Caco-2 (cell line): ENCODE data around the gene GRM3. TPM values are rescaled to one million over a fixed set of nuclear protein-coding genes. Genes with fewer than 3 reads are reported as not detected.

Experiments
- BruUV-seq: library from RNA; stranded (reverse); fragments of 400-500 nt; replicated peaks from 2 replicates; lab custom pipeline; 2021; lab: Mats Ljungman, UMichigan
- CTCF ChIA-PET: fragments of 300-600 bp; sonication (Branson Sonifier 250); formaldehyde crosslinking; loops from one replicate; lab custom pipeline; 2022; ENCODE audit warnings: antibody characterized with exemption; lab: Charles Lee
- POLR2A ChIA-PET: fragments of 300-600 bp; sonication (Branson Sonifier 250); formaldehyde crosslinking; loops from one replicate; lab custom pipeline; 2022; ENCODE audit warnings: antibody characterized with exemption; lab: Charles Lee
- DNase-seq, 2 experiments: peaks; one replicate each; pipeline versions ENCODE4 v3.0.0 to v3.0.0-alpha.2; 2020 to 2022
- H3K27me3 ChIP-seq: replicated peaks from 2 replicates; pipeline ENCODE4 v1.6.0; 2011; ENCODE audit warnings: low read length; ENCODE audit not compliant: control insufficient read depth, insufficient read depth
- H3K36me3 ChIP-seq: 2 replicates; pipeline ENCODE4 v1.5.1; 2011; ENCODE audit warnings: low read length; ENCODE audit not compliant: control insufficient read depth, insufficient read depth
- H3K4me1 ChIP-seq: fragments of 250-450 bp; sonication (Bioruptor Pico); 2 replicates; pipeline ENCODE4 v1.5.1; 2020; ENCODE audit warnings: mild to moderate bottlenecking
- H3K4me3 ChIP-seq: 2 replicates; pipeline ENCODE4 v1.5.1; 2011; ENCODE audit warnings: low read depth, mild to moderate bottlenecking, control low read depth, low read length
- H3K9me3 ChIP-seq: fragments of 250-450 bp; sonication (Bioruptor Pico); 2 replicates; pipeline ENCODE4 v1.5.1; 2020; ENCODE audit warnings: mild to moderate bottlenecking, moderate library complexity
- H3K27ac Mint-ChIP-seq: one replicate; pipeline ENCODE4 v1.8.0; 2022; ENCODE audit warnings: mixed read lengths; ENCODE audit not compliant: unreplicated experiment
- H3K27me3 Mint-ChIP-seq: one replicate; pipeline ENCODE4 v1.8.0; 2022; ENCODE audit warnings: mixed read lengths; ENCODE audit not compliant: insufficient read depth, unreplicated experiment
- H3K36me3 Mint-ChIP-seq: one replicate; pipeline ENCODE4 v1.8.0; 2022; ENCODE audit warnings: mild to moderate bottlenecking, mixed read lengths; ENCODE audit not compliant: insufficient read depth, unreplicated experiment
- H3K4me1 Mint-ChIP-seq: one replicate; pipeline ENCODE4 v1.8.0; 2022; ENCODE audit warnings: low read depth, mixed read lengths; ENCODE audit not compliant: unreplicated experiment
- H3K4me3 Mint-ChIP-seq: one replicate; pipeline ENCODE4 v1.8.0; 2022; ENCODE audit warnings: mild to moderate bottlenecking, moderate library complexity, mixed read lengths; ENCODE audit not compliant: unreplicated experiment
- H3K9me3 Mint-ChIP-seq: one replicate; pipeline ENCODE4 v1.8.0; 2022; ENCODE audit warnings: mixed read lengths; ENCODE audit not compliant: unreplicated experiment
- CTCF ChIP-seq, 2 experiments: fragments of 200-600 bp in 1 of 2; IDR thresholded peaks; 1 replicate in 1 of 2; 2 replicates in 1 of 2; pipeline versions ENCODE4 v1.5.1 to v1.8.0; 2011 to 2022; ENCODE audit warnings: antibody characterized with exemption in 1 of 2, control low read depth in 1 of 2, inconsistent platforms in 1 of 2, low read depth in 1 of 2, low read length in 1 of 2, mild to moderate bottlenecking in 1 of 2, moderate library complexity in 1 of 2; ENCODE audit not compliant: insufficient read depth in 1 of 2, severe bottlenecking in 1 of 2, unreplicated experiment in 1 of 2
- intact Hi-C: fragments of 100-400 bp; cut with micrococcal nuclease; formaldehyde crosslinking; loops from one replicate; pipeline ENCODE4 v1.10.0; 2022; ENCODE audit not compliant: unreplicated experiment
- total RNA-seq: library from RNA; stranded (reverse); gene quantifications from 2 replicates; pipeline ENCODE4 v1.2.3, GENCODE V29; 2022

Gene GRM3
- total RNA-seq, 1 experiment from 2014 or later: not detected

GRCh38 chr7:86784765-86785164 lies 141.1 kb downstream of the GRM3 start:
- ChIA-PET CTCF (no interaction called here), POLR2A (no interaction called here)
- Mint-ChIP-seq H3K36me3 (no peaks in the 10 kb centered on the region), H3K4me1 (no peaks in the 10 kb centered on the region), H3K9me3 (no peaks in the 10 kb centered on the region), H3K27me3 (peaks cover 3% of the 10 kb centered on the region), H3K4me3 (no peak overlapping the region), H3K27ac (no peak overlapping the region)
- Histone ChIP-seq H3K9me3 (no peaks in the 10 kb centered on the region), H3K4me1 (no peaks in the 10 kb centered on the region), H3K27me3 (no peaks in the 10 kb centered on the region), H3K36me3 (no peaks in the 10 kb centered on the region), H3K4me3 (no peak overlapping the region)
- BruUV-seq: no TSS peak
- no peak for TF ChIP-seq CTCF (IDR thresholded peaks at IDR 0.05; ENCODE audit: insufficient read depth in 1 of 2, low read depth in 1 of 2, low read length in 1 of 2, severe bottlenecking in 1 of 2, unreplicated experiment in 1 of 2)
- intact Hi-C loops: no loop called here
- DNase-seq: no peak

GRCh38 chr7:86785641-86786040 lies 141.9 kb downstream of the GRM3 start:
- Mint-ChIP-seq H3K4me1 (no peaks in the 10 kb centered on the region), H3K4me3 (no peak overlapping the region), H3K36me3 (no peaks in the 10 kb centered on the region), H3K27ac (no peak overlapping the region), H3K27me3 (peaks cover 8% of the 10 kb centered on the region), H3K9me3 (no peaks in the 10 kb centered on the region)
- no peak for DNase-seq
- Histone ChIP-seq H3K27me3 (no peaks in the 10 kb centered on the region), H3K36me3 (no peaks in the 10 kb centered on the region), H3K9me3 (no peaks in the 10 kb centered on the region), H3K4me3 (no peak overlapping the region), H3K4me1 (no peaks in the 10 kb centered on the region)
- BruUV-seq: no TSS peak
- ChIA-PET POLR2A (no interaction called here), CTCF (no interaction called here)
- intact Hi-C loops: no loop called here
- no peak for TF ChIP-seq CTCF (IDR thresholded peaks at IDR 0.05; ENCODE audit: insufficient read depth in 1 of 2, low read depth in 1 of 2, low read length in 1 of 2, severe bottlenecking in 1 of 2, unreplicated experiment in 1 of 2)

- no peak for DNase-seq
- H3K27ac Mint-ChIP-seq: no peak overlapping the region
- H3K4me1 ChIP-seq: no peaks in the 10 kb centered on the region
- intact Hi-C loops: no loop called here
- no TSS peak for BruUV-seq
- H3K36me3 Mint-ChIP-seq: no peaks in the 10 kb centered on the region
- peaks cover 8% of the 10 kb centered on the region for H3K27me3 Mint-ChIP-seq
- H3K9me3 Mint-ChIP-seq: no peaks in the 10 kb centered on the region
- H3K4me3 Mint-ChIP-seq: no peak overlapping the region
- no peaks in the 10 kb centered on the region for H3K9me3 ChIP-seq
- TF ChIP-seq CTCF (IDR thresholded peaks at IDR 0.05; ENCODE audit: insufficient read depth in 1 of 2, low read depth in 1 of 2, low read length in 1 of 2, severe bottlenecking in 1 of 2, unreplicated experiment in 1 of 2): no peak
- H3K4me3 ChIP-seq: no peak overlapping the region
- H3K4me1 Mint-ChIP-seq: no peaks in the 10 kb centered on the region
- CTCF ChIA-PET: no interaction called here
- H3K27me3 ChIP-seq: no peaks in the 10 kb centered on the region
- POLR2A ChIA-PET: no interaction called here
- no peaks in the 10 kb centered on the region for H3K36me3 ChIP-seq
Measured at GRCh38 chr7:86786376-86786775, 142.7 kb downstream of the GRM3 start.
